Measurements from ENCODE around the gene FNDC1. TPM values are rescaled to one million over a fixed set of nuclear protein-coding genes. Genes with fewer than 3 reads are reported as not detected.

The FNDC1 gene
- total RNA-seq, 4 donors from 2014 or later, result 0.27 to 9.9 (median 1.5) TPM

- Histone ChIP-seq H3K27ac (peak overlapping the region in 1 of 4 donors; percentile 48), H3K4me3 (no peak overlapping the region)
Measured at GRCh38 chr6:159203304-159204005, 34.3 kb downstream of the FNDC1 start.

DNA sequence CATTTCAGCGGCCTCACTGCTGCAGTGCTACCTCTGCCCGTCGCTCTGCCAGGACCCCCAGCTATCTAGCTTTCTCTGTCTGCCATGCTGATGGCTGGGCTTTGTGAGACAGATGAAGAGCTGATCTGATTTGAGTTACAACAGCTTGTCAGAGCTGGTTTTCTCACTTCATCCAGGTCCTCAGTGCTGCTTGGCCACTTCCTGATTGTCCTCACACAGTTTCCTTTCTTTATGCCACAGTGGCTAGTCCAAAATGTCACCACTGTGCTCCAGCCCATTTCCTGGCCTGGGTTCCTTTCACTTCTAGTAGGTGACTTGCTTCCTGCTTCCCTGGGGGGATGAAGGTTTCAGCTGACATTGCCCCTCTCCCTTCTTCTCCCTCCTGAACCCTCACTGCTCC lies 35.4 kb downstream of the FNDC1 start:
- peaks cover 0 to 4% (median 0%) of the 10 kb centered on the region in 3 donors for H3K4me1 ChIP-seq
- H3K9me3 ChIP-seq, result no peaks in the 10 kb centered on the region
- H3K36me3 ChIP-seq, result no peaks in the 10 kb centered on the region
- no peaks in the 10 kb centered on the region for H3K27me3 ChIP-seq
- H3K4me3 ChIP-seq, result no peak overlapping the region
- H3K27ac ChIP-seq, result no peak overlapping the region
- WGBS, 2 donors (ENCODE audit: low coverage in 1 of 2), result 94 to 100% methylated on average over 1 to 3 of the region's 3 CpGs
- TF ChIP-seq EP300 (IDR thresholded peaks at IDR 0.05) (no peak), POLR2AphosphoS5 (IDR thresholded peaks at IDR 0.05) (no peak), POLR2A (IDR thresholded peaks at IDR 0.05) (no peak)
- TF ChIP-seq, protein P1, sequence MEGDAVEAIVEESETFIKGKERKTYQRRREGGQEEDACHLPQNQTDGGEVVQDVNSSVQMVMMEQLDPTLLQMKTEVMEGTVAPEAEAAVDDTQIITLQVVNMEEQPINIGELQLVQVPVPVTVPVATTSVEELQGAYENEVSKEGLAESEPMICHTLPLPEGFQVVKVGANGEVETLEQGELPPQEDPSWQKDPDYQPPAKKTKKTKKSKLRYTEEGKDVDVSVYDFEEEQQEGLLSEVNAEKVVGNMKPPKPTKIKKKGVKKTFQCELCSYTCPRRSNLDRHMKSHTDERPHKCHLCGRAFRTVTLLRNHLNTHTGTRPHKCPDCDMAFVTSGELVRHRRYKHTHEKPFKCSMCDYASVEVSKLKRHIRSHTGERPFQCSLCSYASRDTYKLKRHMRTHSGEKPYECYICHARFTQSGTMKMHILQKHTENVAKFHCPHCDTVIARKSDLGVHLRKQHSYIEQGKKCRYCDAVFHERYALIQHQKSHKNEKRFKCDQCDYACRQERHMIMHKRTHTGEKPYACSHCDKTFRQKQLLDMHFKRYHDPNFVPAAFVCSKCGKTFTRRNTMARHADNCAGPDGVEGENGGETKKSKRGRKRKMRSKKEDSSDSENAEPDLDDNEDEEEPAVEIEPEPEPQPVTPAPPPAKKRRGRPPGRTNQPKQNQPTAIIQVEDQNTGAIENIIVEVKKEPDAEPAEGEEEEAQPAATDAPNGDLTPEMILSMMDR (IDR thresholded peaks at IDR 0.05), result no peak
- no peak for ATAC-seq

More at GRCh38 chr6:159203304-159204005, 34.3 kb downstream of the FNDC1 start:
- 48 to 63% methylated on average over 8 to 9 of the region's 9 CpGs for WGBS, 2 donors (ENCODE audit: low coverage in 1 of 2)
- no peaks in the 10 kb centered on the region for H3K9me3 ChIP-seq
- TF ChIP-seq POLR2AphosphoS5 (IDR thresholded peaks at IDR 0.05) (no peak), EP300 (IDR thresholded peaks at IDR 0.05) (no peak), POLR2A (IDR thresholded peaks at IDR 0.05) (no peak)
- TF ChIP-seq, protein P1 (IDR thresholded peaks at IDR 0.05), result no peak
- no peaks in the 10 kb centered on the region for H3K27me3 ChIP-seq
- peak; percentile 76 for ATAC-seq
- H3K4me1 ChIP-seq, result peaks cover 0 to 4% (median 0%) of the 10 kb centered on the region in 3 donors
- H3K36me3 ChIP-seq, result no peaks in the 10 kb centered on the region

- Histone ChIP-seq H3K27ac (no peak overlapping the region), H3K4me3 (no peak overlapping the region), H3K4me1 (no peaks in the 10 kb centered on the region), H3K36me3 (no peaks in the 10 kb centered on the region), H3K27me3 (no peaks in the 10 kb centered on the region), H3K9me3 (no peaks in the 10 kb centered on the region)
- no peak for ATAC-seq
- TF ChIP-seq POLR2A (IDR thresholded peaks at IDR 0.05) (no peak), EP300 (IDR thresholded peaks at IDR 0.05) (no peak), POLR2AphosphoS5 (IDR thresholded peaks at IDR 0.05) (no peak)
- TF ChIP-seq, protein P1 (IDR thresholded peaks at IDR 0.05), result no peak
- 70 to 87% methylated on average over 2 to 3 of the region's 4 CpGs for WGBS, 2 donors (ENCODE audit: low coverage in 1 of 2)
Measured at GRCh38 chr6:159212028-159212427, 42.8 kb downstream of the FNDC1 start.

- 82 to 92% methylated on average over 3 to 4 of the region's 5 CpGs for WGBS, 2 donors (ENCODE audit: low coverage in 1 of 2)
- H3K27ac ChIP-seq, result no peak overlapping the region
- no peaks in the 10 kb centered on the region for H3K36me3 ChIP-seq
- H3K9me3 ChIP-seq, result no peaks in the 10 kb centered on the region
- no peaks in the 10 kb centered on the region for H3K27me3 ChIP-seq
- no peak for ATAC-seq
- no peaks in the 10 kb centered on the region for H3K4me1 ChIP-seq
- TF ChIP-seq EP300 (IDR thresholded peaks at IDR 0.05) (no peak), POLR2AphosphoS5 (IDR thresholded peaks at IDR 0.05) (no peak), POLR2A (IDR thresholded peaks at IDR 0.05) (no peak)
- TF ChIP-seq, protein P1 (IDR thresholded peaks at IDR 0.05), result no peak
- no peak overlapping the region for H3K4me3 ChIP-seq
Measured at GRCh38 chr6:159212525-159213280, 43.5 kb downstream of the FNDC1 start.
